SH-SY5Y (cell line): ENCODE results near the gene AP4E1.

Source experiments
- GATA2 ChIP-seq: IDR thresholded peaks from 2 replicates; pipeline ENCODE4 v1.6.1; 2011; ENCODE audit warnings: mild to moderate bottlenecking, low read depth, low read length
- GATA3 ChIP-seq: IDR thresholded peaks from 2 replicates; pipeline ENCODE4 v1.6.1; 2011; ENCODE audit warnings: low read depth, mild to moderate bottlenecking, low read length, moderate library complexity

The AP4E1 gene

GRCh38 chr15:51054535-51054934 lies 146.1 kb downstream of the AP4E1 start:
- TF ChIP-seq GATA3 (no peak), GATA2 (no peak)
